SK-N-SH (cell line): ENCODE data around the gene GAS2L2. TPM values are rescaled to one million over a fixed set of nuclear protein-coding genes. Genes with fewer than 3 reads are reported as not detected.
"Not testable (repeated sequence)": the region's sequence is repeated elsewhere in the genome, so short reads cannot be mapped to it uniquely, and the experiment has no call there.

ENCODE experiments used
- CTCF ChIA-PET: fragments of 300-600, 350-600 bp; formaldehyde crosslinking; extraction: SDS; loops from one replicate; lab custom pipeline; 2021; lab: Yijun Ruan, JAX
- POLR2A ChIA-PET: fragments of 350-600 bp; sonication (Branson Sonifier 250); formaldehyde crosslinking; extraction: SDS; loops from one replicate; lab custom pipeline; 2020; ENCODE audit warnings: antibody characterized with exemption, inconsistent platforms; lab: Yijun Ruan, JAX
- DNase-seq: peaks from one replicate; pipeline ENCODE4 v3.0.0; 2012
- H2AFZ ChIP-seq: fragments of 200-600 bp; sonication (generic); 2 replicates; pipeline ENCODE4 v1.8.1; 2016; ENCODE audit warnings: antibody characterized with exemption, mild to moderate bottlenecking, low read depth
- H3F3A ChIP-seq: fragments of 200-600 bp; sonication (generic); replicated peaks from 2 replicates; pipeline ENCODE3; 2016; ENCODE audit warnings: antibody characterized with exemption, mild to moderate bottlenecking; ENCODE audit not compliant: insufficient read depth
- H3K27ac ChIP-seq, 2 experiments: fragments of 200-500 bp in 1 of 2; fragments of 200-600 bp in 1 of 2; sonication (Bioruptor generic) in 1 of 2; sonication (generic), shearing (Covaris generic) in 1 of 2; 2 replicates each; pipeline versions ENCODE4 v1.5.1 to v1.6.1; 2014 to 2016; ENCODE audit warnings: low read depth in 2 of 2, inconsistent platforms in 1 of 2, low read length in 1 of 2, mild to moderate bottlenecking in 1 of 2, mixed read lengths in 1 of 2
- H3K27me3 ChIP-seq: fragments of 200-600 bp; sonication (generic), shearing (Covaris generic); 2 replicates; pipeline ENCODE4 v1.6.1; 2016; ENCODE audit warnings: mixed run types; ENCODE audit not compliant: insufficient read depth
- H3K36me3 ChIP-seq, 2 experiments: fragments of 200-500 bp in 1 of 2; fragments of 200-600 bp in 1 of 2; sonication (Bioruptor generic) in 1 of 2; sonication (generic) in 1 of 2; replicated peaks in 1 of 2; 2 replicates each; pipeline versions ENCODE3 to v1.5.1; 2014 to 2016; ENCODE audit warnings: low read length in 1 of 2, mild to moderate bottlenecking in 1 of 2; ENCODE audit not compliant: insufficient read depth in 2 of 2, control insufficient read depth in 1 of 2
- H3K4me1 ChIP-seq, 2 experiments: fragments of 200-500 bp in 1 of 2; fragments of 200-600 bp in 1 of 2; sonication (Bioruptor generic) in 1 of 2; sonication (generic), shearing (Covaris generic) in 1 of 2; 2 replicates each; pipeline versions ENCODE4 v1.5.1 to v1.6.1; 2014 to 2016; ENCODE audit warnings: low read depth in 1 of 2, low read length in 1 of 2, mixed run types in 1 of 2; ENCODE audit not compliant: insufficient read depth in 2 of 2, control insufficient read depth in 1 of 2
- H3K4me2 ChIP-seq: fragments of 200-600 bp; sonication (generic), shearing (Covaris generic); 2 replicates; pipeline ENCODE4 v1.6.1; 2017; ENCODE audit warnings: mixed run types
- H3K4me3 ChIP-seq, 2 experiments: fragments of 200-500 bp in 1 of 2; fragments of 200-600 bp in 1 of 2; sonication (Bioruptor generic) in 1 of 2; sonication (generic), shearing (Covaris generic) in 1 of 2; 2 replicates each; pipeline versions ENCODE4 v1.5.1 to v1.8.1; 2014 to 2016; ENCODE audit warnings: low read depth in 2 of 2, inconsistent platforms in 1 of 2, low read length in 1 of 2, mild to moderate bottlenecking in 1 of 2, mixed read lengths in 1 of 2, moderate library complexity in 1 of 2
- H3K79me2 ChIP-seq: fragments of 200-600 bp; sonication (generic); 2 replicates; pipeline ENCODE4 v1.8.1; 2017; ENCODE audit warnings: mild to moderate bottlenecking; ENCODE audit not compliant: insufficient read depth
- H3K9ac ChIP-seq: fragments of 200-600 bp; sonication (generic); 2 replicates; pipeline ENCODE4 v1.6.1; 2017; ENCODE audit warnings: mixed run types
- H3K9me2 ChIP-seq: fragments of 200-600 bp; sonication (generic); 2 replicates; pipeline ENCODE4 v1.6.1; 2017; ENCODE audit warnings: mixed run types
- H3K9me3 ChIP-seq: fragments of 200-600 bp; sonication (generic); 2 replicates; pipeline ENCODE4 v1.6.1; 2017; ENCODE audit warnings: mixed run types, mild to moderate bottlenecking, moderate library complexity
- H4K20me1 ChIP-seq: fragments of 200-600 bp; sonication (generic); 2 replicates; pipeline ENCODE4 v1.6.1; 2017; ENCODE audit warnings: mild to moderate bottlenecking, mixed run types; ENCODE audit not compliant: insufficient read depth
- CHD2 ChIP-seq: fragments of 150-350 bp; IDR thresholded peaks from 2 replicates; pipeline ENCODE4 v1.6.1; 2018; ENCODE audit warnings: low read length; ENCODE audit not compliant: partially characterized antibody
- EZH2phosphoT487 ChIP-seq: fragments of 200-600 bp; sonication (generic); IDR thresholded peaks from 2 replicates; pipeline ENCODE4 v1.6.1; 2017; ENCODE audit warnings: low read depth, mixed run types, mild to moderate bottlenecking, antibody characterized with exemption, moderate library complexity, borderline replicate concordance
- FOSL2 ChIP-seq: IDR thresholded peaks from 2 replicates; pipeline ENCODE4 v1.4.0; 2012; ENCODE audit warnings: low read depth, mild to moderate bottlenecking, moderate library complexity, borderline replicate concordance
- FOXM1 ChIP-seq: IDR thresholded peaks from 2 replicates; pipeline ENCODE4 v1.4.0; 2012; ENCODE audit warnings: low read depth, mild to moderate bottlenecking
- GABPA ChIP-seq: IDR thresholded peaks from 2 replicates; pipeline ENCODE4 v1.4.0; 2012; ENCODE audit warnings: low read depth, mild to moderate bottlenecking
- IRF3 ChIP-seq: fragments of 150-350 bp; IDR thresholded peaks from 2 replicates; pipeline ENCODE4 v1.6.1; 2016; ENCODE audit warnings: mild to moderate bottlenecking, low read depth, low read length
- JUND ChIP-seq: IDR thresholded peaks from 2 replicates; pipeline ENCODE4 v1.4.0; 2012
- NFIC ChIP-seq: IDR thresholded peaks from 2 replicates; pipeline ENCODE4 v1.4.0; 2012; ENCODE audit warnings: borderline replicate concordance
- NRF1 ChIP-seq: IDR thresholded peaks from 2 replicates; pipeline ENCODE4 v1.6.1; 2012; ENCODE audit warnings: low read depth, mild to moderate bottlenecking, low read length
- PBX3 ChIP-seq: IDR thresholded peaks from 2 replicates; pipeline ENCODE4; 2012
- POLR2AphosphoS5 ChIP-seq: IDR thresholded peaks from 2 replicates; pipeline ENCODE4 v1.6.1; 2012; ENCODE audit warnings: low read depth, low read length
- RFX5 ChIP-seq: IDR thresholded peaks from 2 replicates; pipeline ENCODE4 v1.6.1; 2012; ENCODE audit warnings: mild to moderate bottlenecking, improper control_type of control experiment, low read length
- RXRA ChIP-seq: IDR thresholded peaks from 2 replicates; pipeline ENCODE4 v1.4.0; 2012; ENCODE audit warnings: low read depth, mild to moderate bottlenecking, borderline replicate concordance
- SIN3A ChIP-seq: IDR thresholded peaks from 2 replicates; pipeline ENCODE4 v1.6.1; 2012; ENCODE audit warnings: low read depth, mild to moderate bottlenecking, low read length, moderate library complexity, borderline replicate concordance
- TAF1 ChIP-seq: IDR thresholded peaks from 2 replicates; pipeline ENCODE4 v1.6.1; 2012; ENCODE audit warnings: low read depth, mild to moderate bottlenecking, low read length, moderate library complexity, borderline replicate concordance
- TEAD4 ChIP-seq: IDR thresholded peaks from 2 replicates; pipeline ENCODE4 v1.4.0; 2012; ENCODE audit warnings: mild to moderate bottlenecking, borderline replicate concordance; ENCODE audit not compliant: insufficient read depth
- USF1 ChIP-seq: IDR thresholded peaks from 2 replicates; pipeline ENCODE4 v1.4.0; 2012; ENCODE audit warnings: low read depth, borderline replicate concordance
- WGBS: methylation state at CpG from one replicate; pipeline ENCODE4 v1.1.6; 2017; ENCODE audit warnings: low lambda C conversion rate; 5-methylcytosine and 5-hydroxymethylcytosine counted together
- polyA plus RNA-seq, 3 experiments: library from polyadenylated mRNA; depleted of rRNA; stranded (reverse); fragments of >200 nt; gene quantifications; 2 replicates each; pipeline ENCODE4 v1.2.3, GENCODE V29; 2012

The GAS2L2 gene
- polyA plus RNA-seq, 1 of the 3 experiments (the other 2 are of a cell fraction): not detected

GRCh38 chr17:35752471-35752870 lies 568 bp downstream of the GAS2L2 start:
- TF ChIP-seq RFX5: no peak
- Histone ChIP-seq H3K4me2 (no peak overlapping the region), H3K79me2 (no peaks in the 10 kb centered on the region), H3K4me1 (peaks cover 0 to 21% of the 10 kb centered on the region in 2 experiments; a peak in 1 of 4 replicates), H3K36me3 (no peaks in the 10 kb centered on the region), H3K4me3 (no peak overlapping the region), H3K27ac (no peak overlapping the region), H3K9me3 (no peaks in the 10 kb centered on the region), H3K27me3 (peaks cover 11% of the 10 kb centered on the region), H3K9me2 (no peaks in the 10 kb centered on the region), H3F3A (no peaks in the 10 kb centered on the region), H4K20me1 (no peaks in the 10 kb centered on the region), H2AFZ (no peak overlapping the region), H3K9ac (no peak overlapping the region)
- POLR2A ChIA-PET: no interaction called here
- CTCF ChIA-PET: interaction anchor here (1.0 to 10.4 kb wide), 3 partner anchors 8 to 145 kb away, joined by 3 to 168 read pairs (median 6); partner anchors contain the start of gene C17orf50
- DNase-seq: no peak
- 51% methylated on average over 8 of the region's 16 CpGs for WGBS

- H3K4me2 ChIP-seq, H3K9me2 ChIP-seq, H4K20me1 ChIP-seq, DNase-seq, H3K36me3 ChIP-seq, H3K79me2 ChIP-seq, H2AFZ ChIP-seq, H3F3A ChIP-seq, H3K27ac ChIP-seq, POLR2A ChIA-PET, H3K4me3 ChIP-seq, H3K9me3 ChIP-seq, H3K9ac ChIP-seq: not testable (repeated sequence)
- peaks cover 11% of the 10 kb centered on the region for H3K27me3 ChIP-seq
- 91% methylated on average over 4 of the region's 4 CpGs for WGBS
- H3K4me1 ChIP-seq: peaks cover 0 to 21% of the 10 kb centered on the region in 2 experiments; a peak in 1 of 4 replicates
- CTCF ChIA-PET: interaction anchor here (0.8 to 10.4 kb wide), 6 partner anchors 9 to 148 kb away, joined by 3 to 275 read pairs (median 9); partner anchors contain the start of genes C17orf50 and TAF15
Observed at GRCh38 chr17:35751541-35751940, 1.5 kb downstream of the GAS2L2 start.

GRCh38 chr17:35750526-35751395 lies 2.3 kb downstream of the GAS2L2 start:
- H3K4me3 ChIP-seq: no peak overlapping the region
- DNase-seq: peak; percentile 34
- TF ChIP-seq CHD2 (no peak), PBX3 (no peak), IRF3 (no peak), FOSL2 (no peak), TAF1 (no peak), TEAD4 (no peak), RXRA (no peak), NRF1 (no peak), NFIC (no peak), JUND (no peak), GABPA (no peak), EZH2phosphoT487 (no peak), FOXM1 (no peak), USF1 (no peak), POLR2AphosphoS5 (no peak), SIN3A (no peak)

More at GRCh38 chr17:35750526-35751395, 2.3 kb downstream of the GAS2L2 start:
- ChIA-PET CTCF (interaction anchor here (0.8 to 10.4 kb wide), 8 partner anchors 10 to 438 kb away, joined by 3 to 275 read pairs (median 24); partner anchors contain the start of genes C17orf50 and TAF15), POLR2A (no interaction called here)
- Histone ChIP-seq H3K9ac (no peak overlapping the region), H3K27ac (no peak overlapping the region), H4K20me1 (no peaks in the 10 kb centered on the region), H3K79me2 (no peaks in the 10 kb centered on the region), H3K4me2 (no peak overlapping the region), H3K27me3 (peaks cover 11% of the 10 kb centered on the region), H3K4me1 (peaks cover 0 to 21% of the 10 kb centered on the region in 2 experiments; a peak in 1 of 4 replicates), H3K9me2 (no peaks in the 10 kb centered on the region), H3F3A (no peaks in the 10 kb centered on the region), H3K9me3 (no peaks in the 10 kb centered on the region), H3K36me3 (no peaks in the 10 kb centered on the region), H2AFZ (no peak overlapping the region)
- WGBS: 91% methylated on average over 10 of the region's 10 CpGs
